Thyroid gland (tissue), 4 donors: Measurements from ENCODE around the gene MYO1D. TPM values are rescaled to one million over a fixed set of nuclear protein-coding genes. Genes with fewer than 3 reads are reported as not detected.

Experiments
- DNase-seq, 2 donors: peaks; one replicate each; pipeline ENCODE4 v3.0.0-alpha.2; 2019
- H3K27ac ChIP-seq, 3 donors: fragments of 200-600 bp; sonication (generic); 1 replicate in 2 of 3; 2 replicates in 1 of 3; pipeline ENCODE4 v1.5.1; 2016 to 2019; ENCODE audit warnings: mild to moderate bottlenecking in 1 of 3, moderate library complexity in 1 of 3
- H3K27me3 ChIP-seq: fragments of 200-600 bp; sonication (generic); one replicate; pipeline ENCODE4 v1.5.1; 2019
- H3K36me3 ChIP-seq, 2 donors: fragments of 200-600 bp; sonication (generic); one replicate each; pipeline ENCODE4 v1.5.1; 2016 to 2019
- H3K4me1 ChIP-seq, 2 donors: fragments of 200-600 bp; sonication (generic); one replicate each; pipeline ENCODE4 v1.5.1; 2017 to 2019
- H3K4me3 ChIP-seq, 3 donors: fragments of 200-600 bp; sonication (generic); replicated peaks in 1 of 3; 1 replicate in 2 of 3; 2 replicates in 1 of 3; pipeline ENCODE4 v1.5.1; 2016; ENCODE audit warnings: mild to moderate bottlenecking in 1 of 3
- H3K9me3 ChIP-seq: fragments of 200-600 bp; sonication (generic); one replicate; pipeline ENCODE4 v1.5.1; 2017
- POLR2A ChIP-seq, 2 donors: fragments of 450-650 bp; IDR thresholded peaks; one replicate each; pipeline ENCODE4 v1.6.1; 2017; ENCODE audit warnings: antibody characterized with exemption in 2 of 2, mild to moderate bottlenecking in 2 of 2, moderate library complexity in 1 of 2
- WGBS, 2 donors: methylation state at CpG; one replicate each; pipeline ENCODE4 v1.1.5; 2017; 5-methylcytosine and 5-hydroxymethylcytosine counted together
- intact Hi-C: fragments of 100-400 bp; cut with DNase I; formaldehyde crosslinking; loops from one replicate; pipeline ENCODE4 v1.15.1; 2023
- total RNA-seq, 4 donors: library from RNA; depleted of rRNA; stranded (reverse); fragments of >200 nt; gene quantifications; one replicate each; pipeline ENCODE4 v1.2.3, GENCODE V29; 2016
- TF ChIP-seq, protein P1 (sequence below), 6 experiments: fragments of 200-600 bp in 3 of 6; fragments of 450-650 bp in 3 of 6; sonication (generic) in 3 of 6; IDR thresholded peaks; one replicate each; pipeline ENCODE4 v1.5.1; 2016 to 2019; ENCODE audit warnings: antibody characterized with exemption in 6 of 6, mild to moderate bottlenecking in 2 of 6, inconsistent platforms in 1 of 6, moderate library complexity in 1 of 6

Gene MYO1D
- total RNA-seq, 4 donors from 2014 or later, result 91.9 to 143 (median 97.8) TPM

DNA sequence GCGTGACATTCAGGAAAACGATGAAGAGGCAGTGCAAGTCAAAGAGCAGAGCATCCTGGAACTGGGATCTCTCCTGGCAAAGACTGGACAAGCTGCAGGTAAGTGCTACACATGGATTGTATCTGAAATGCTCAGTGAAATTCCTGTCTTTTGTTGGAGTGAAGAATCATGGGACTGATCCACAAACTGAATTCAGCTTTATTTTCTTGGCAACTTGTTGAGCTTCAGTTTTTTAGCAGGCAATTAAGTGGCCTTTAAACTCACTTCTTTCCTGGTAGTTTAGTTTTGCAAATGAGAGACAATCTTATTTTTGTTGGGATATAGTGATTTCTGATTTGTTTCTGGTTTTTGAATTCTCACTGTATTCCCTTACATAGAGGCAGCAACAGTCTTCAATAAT lies 430.0 kb downstream of the MYO1D start:
- intact Hi-C loops, result no loop called here
- Histone ChIP-seq H3K4me1 (peaks cover 18 to 19% of the 10 kb centered on the region in 2 donors), H3K36me3 (peaks cover 13 to 18% of the 10 kb centered on the region in 2 donors), H3K4me3 (no peak overlapping the region), H3K27ac (no peak overlapping the region), H3K27me3 (no peaks in the 10 kb centered on the region), H3K9me3 (no peaks in the 10 kb centered on the region)
- TF ChIP-seq POLR2A (IDR thresholded peaks at IDR 0.05), result no peak
- TF ChIP-seq, protein P1, sequence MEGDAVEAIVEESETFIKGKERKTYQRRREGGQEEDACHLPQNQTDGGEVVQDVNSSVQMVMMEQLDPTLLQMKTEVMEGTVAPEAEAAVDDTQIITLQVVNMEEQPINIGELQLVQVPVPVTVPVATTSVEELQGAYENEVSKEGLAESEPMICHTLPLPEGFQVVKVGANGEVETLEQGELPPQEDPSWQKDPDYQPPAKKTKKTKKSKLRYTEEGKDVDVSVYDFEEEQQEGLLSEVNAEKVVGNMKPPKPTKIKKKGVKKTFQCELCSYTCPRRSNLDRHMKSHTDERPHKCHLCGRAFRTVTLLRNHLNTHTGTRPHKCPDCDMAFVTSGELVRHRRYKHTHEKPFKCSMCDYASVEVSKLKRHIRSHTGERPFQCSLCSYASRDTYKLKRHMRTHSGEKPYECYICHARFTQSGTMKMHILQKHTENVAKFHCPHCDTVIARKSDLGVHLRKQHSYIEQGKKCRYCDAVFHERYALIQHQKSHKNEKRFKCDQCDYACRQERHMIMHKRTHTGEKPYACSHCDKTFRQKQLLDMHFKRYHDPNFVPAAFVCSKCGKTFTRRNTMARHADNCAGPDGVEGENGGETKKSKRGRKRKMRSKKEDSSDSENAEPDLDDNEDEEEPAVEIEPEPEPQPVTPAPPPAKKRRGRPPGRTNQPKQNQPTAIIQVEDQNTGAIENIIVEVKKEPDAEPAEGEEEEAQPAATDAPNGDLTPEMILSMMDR (IDR thresholded peaks at IDR 0.05), result no peak
- 42 to 51% methylated on average over 2 of the region's 2 CpGs for WGBS, 2 donors
- no peak for DNase-seq

DNA sequence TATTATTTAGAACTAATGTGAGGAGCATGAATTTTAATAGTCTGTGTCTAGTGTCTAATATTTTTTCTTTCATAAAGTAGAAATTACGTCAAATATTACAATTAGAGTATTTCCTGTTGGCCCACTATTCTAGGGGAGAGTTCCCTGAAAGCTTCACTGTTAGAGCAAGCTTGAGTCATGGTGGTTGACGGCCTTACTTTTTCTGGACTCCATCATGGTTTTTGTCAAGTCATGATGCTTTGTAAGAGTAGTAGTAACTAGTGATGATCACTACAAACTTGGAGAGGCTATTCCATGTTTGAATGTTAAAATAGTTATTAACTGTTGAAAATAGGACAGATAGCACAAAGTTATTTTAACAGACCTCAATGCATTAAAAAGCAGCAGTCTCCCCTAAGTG lies 431.0 kb downstream of the MYO1D start:
- WGBS, 2 donors, result 68 to 82% methylated on average over 2 of the region's 2 CpGs
- intact Hi-C loops, result no loop called here
- Histone ChIP-seq H3K36me3 (peaks cover 13 to 14% of the 10 kb centered on the region in 2 donors), H3K4me3 (no peak overlapping the region), H3K9me3 (no peaks in the 10 kb centered on the region), H3K4me1 (peaks cover 18 to 19% of the 10 kb centered on the region in 2 donors), H3K27me3 (no peaks in the 10 kb centered on the region), H3K27ac (no peak overlapping the region)
- no peak for DNase-seq
- TF ChIP-seq, protein P1 (IDR thresholded peaks at IDR 0.05), result no peak
- no peak for TF ChIP-seq POLR2A (IDR thresholded peaks at IDR 0.05)

DNA sequence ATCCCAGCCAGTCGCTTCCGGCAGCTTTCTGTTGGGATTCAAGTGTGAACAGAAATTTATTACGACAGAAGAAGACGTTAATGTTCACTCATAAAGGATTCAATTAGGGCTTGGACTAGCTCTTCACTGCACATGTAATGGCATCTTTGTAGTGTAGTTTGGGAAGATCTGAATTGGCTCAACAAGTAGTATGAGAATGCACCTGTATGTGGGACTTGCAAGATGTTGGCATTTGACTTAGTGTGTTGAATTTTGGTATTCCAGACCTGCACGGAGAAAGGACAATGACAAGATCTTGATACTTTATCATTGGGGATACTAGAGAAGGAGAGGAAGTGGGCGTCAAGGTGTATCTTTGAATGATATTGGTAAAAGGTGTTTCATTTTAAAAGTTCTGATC lies 431.4 kb downstream of the MYO1D start:
- H3K27ac ChIP-seq, result no peak overlapping the region
- intact Hi-C loops, result no loop called here
- TF ChIP-seq, protein P1 (IDR thresholded peaks at IDR 0.05), result no peak
- no peak for TF ChIP-seq POLR2A (IDR thresholded peaks at IDR 0.05)

DNA sequence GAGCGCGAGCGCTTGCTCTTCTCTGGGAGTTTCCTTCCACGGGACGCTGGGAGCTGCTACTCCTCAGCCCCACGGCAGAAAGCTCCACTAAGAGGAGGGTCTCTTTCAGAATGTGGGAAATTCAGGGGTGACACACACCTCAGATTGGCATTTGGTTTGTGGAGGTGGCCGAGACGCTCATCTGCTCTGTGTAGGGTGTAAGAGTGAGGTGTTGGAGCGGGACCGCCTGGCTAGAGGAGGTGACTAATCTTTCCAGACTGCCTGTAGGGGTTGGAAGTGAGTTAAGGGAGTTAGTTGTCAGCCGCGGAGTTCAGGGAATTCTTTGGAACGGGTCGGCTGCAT lies 431.9 kb downstream of the MYO1D start:
- WGBS, 2 donors, result 0% methylated on average over 12 to 14 of the region's 14 CpGs
- H3K36me3 ChIP-seq, result peaks cover 13 to 14% of the 10 kb centered on the region in 2 donors
- H3K4me3 ChIP-seq, result peak overlapping the region; percentile 29 to 81 (median 67)
- no peaks in the 10 kb centered on the region for H3K9me3 ChIP-seq
- peak overlapping the region in 2 of 3 donors; percentile 55 to 80 for H3K27ac ChIP-seq
- no peak for DNase-seq
- TF ChIP-seq, protein P1 (IDR thresholded peaks at IDR 0.05), result no peak
- TF ChIP-seq POLR2A (IDR thresholded peaks at IDR 0.05), result no peak
- peaks cover 18 to 19% of the 10 kb centered on the region in 2 donors for H3K4me1 ChIP-seq
- no peaks in the 10 kb centered on the region for H3K27me3 ChIP-seq
- intact Hi-C loops, result no loop called here

More for the DNA sequence above, 431.4 kb downstream of the MYO1D start:
- H3K27me3 ChIP-seq, result no peaks in the 10 kb centered on the region
- H3K4me3 ChIP-seq, result peak overlapping the region; percentile 29 to 81 (median 67)
- H3K9me3 ChIP-seq, result no peaks in the 10 kb centered on the region
- WGBS, 2 donors, result 23 to 25% methylated on average over 6 of the region's 6 CpGs
- H3K4me1 ChIP-seq, result peaks cover 18 to 19% of the 10 kb centered on the region in 2 donors
- DNase-seq, result no peak
- H3K36me3 ChIP-seq, result peaks cover 13 to 14% of the 10 kb centered on the region in 2 donors

DNA sequence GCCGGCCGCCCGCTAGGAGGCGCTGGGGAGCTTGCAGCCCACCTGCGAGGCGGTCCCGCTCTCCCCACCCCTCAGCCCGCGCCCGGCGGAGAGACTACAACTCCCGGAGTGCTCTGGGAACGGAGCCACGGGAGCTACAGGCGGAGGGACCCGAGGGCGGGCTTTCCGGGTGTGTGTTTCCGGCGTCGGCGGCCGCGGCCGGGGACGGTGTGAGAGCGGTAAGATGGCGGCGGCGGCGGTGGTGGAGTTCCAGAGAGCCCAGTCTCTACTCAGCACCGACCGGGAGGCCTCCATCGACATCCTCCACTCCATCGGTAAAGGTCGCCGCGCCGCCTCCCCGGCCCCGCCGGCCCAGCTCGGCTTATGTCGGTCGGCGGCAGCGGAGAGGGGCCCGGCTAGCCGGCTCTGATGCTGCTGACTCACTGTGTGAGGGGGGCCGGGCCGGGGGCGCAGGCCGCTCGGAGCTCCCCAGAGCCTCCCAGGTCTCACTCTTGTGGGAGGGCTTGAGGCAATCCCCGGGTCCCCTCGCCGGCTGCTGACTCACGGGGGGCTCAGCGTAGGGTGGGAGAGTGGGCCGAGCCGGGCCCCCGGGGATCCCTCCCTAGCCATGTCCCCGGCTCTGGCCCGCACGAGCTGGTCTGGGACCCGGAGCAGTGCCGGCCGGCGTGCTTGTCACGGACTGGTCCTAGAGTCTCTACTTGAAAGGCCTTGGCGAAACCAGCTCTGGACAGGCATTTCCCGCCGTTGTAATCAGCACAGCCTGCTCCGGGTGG lies 432.4 kb downstream of the MYO1D start, which contains the start of gene PSMD11:
PSMD11 (plus strand) TSS at position 210 of the 773 bp plus-strand sequence; CDS start at position 224, 14 bp downstream.
- intact Hi-C loops, result no loop called here
- peaks cover 18 to 19% of the 10 kb centered on the region in 2 donors for H3K4me1 ChIP-seq
- H3K9me3 ChIP-seq, result no peaks in the 10 kb centered on the region
- no peaks in the 10 kb centered on the region for H3K27me3 ChIP-seq
- 0 to 1% methylated on average over 4 to 28 of the region's 74 CpGs for WGBS, 2 donors
- DNase-seq, result peak; percentile 99
- H3K36me3 ChIP-seq, result peaks cover 13 to 14% of the 10 kb centered on the region in 2 donors
- peak within 1 kb of the TSS; percentile 29 to 81 (median 67) for H3K4me3 ChIP-seq
- H3K27ac ChIP-seq, result peak within 1 kb of the TSS; percentile 51 to 80 (median 55)
- TF ChIP-seq, protein P1 (IDR thresholded peaks at IDR 0.05), result peak in 3 of 6 experiments; percentile 79 to 95 (median 93)
- peak; percentile 7 to 77 for TF ChIP-seq POLR2A (IDR thresholded peaks at IDR 0.05)
